Left cardiac atrium (tissue), 4 donors: ENCODE results near the gene MDP1. TPM values are rescaled to one million over a fixed set of nuclear protein-coding genes. Genes with fewer than 3 reads are reported as not detected.
"Not testable (repeated sequence)": the region's sequence is repeated elsewhere in the genome, so short reads cannot be mapped to it uniquely, and the experiment has no call there.

Source experiments
- ATAC-seq, 2 donors: fragments of 200-7000 bp; cut with Tn5 transposase; one replicate each; pipeline ENCODE4 v1.9.1; 2020; ENCODE audit warnings: mild to moderate bottlenecking in 2 of 2, moderate library complexity in 2 of 2
- DNase-seq: peaks from one replicate; pipeline ENCODE4 v3.0.0-alpha.2; 2020
- intact Hi-C, 2 donors: fragments of 100-400 bp; cut with DNase I; formaldehyde crosslinking; loops; one replicate each; pipeline versions ENCODE4 v1.14.1 to v1.15.1; 2022 to 2023
- total RNA-seq, 2 donors: library from RNA; stranded (reverse); fragmentation: NEBNext Ultra II Directional; extraction: Animal tissue kit (Norgen Biotek cat#: 25700); gene quantifications; one replicate each; pipeline ENCODE4 v1.2.1, GENCODE V29; 2021
- donor health status: DM: no; HTN: yes; CAD: no.
- donor health status: DM: no; HTN: yes; CAD: no; lungs with severe emphysema.
- donor health status: DM: yes; HTN: yes; CAD: no.
- donor health status: Dilated cardiomyopathy.

The MDP1 gene
- total RNA-seq, 2 donors from 2014 or later, result 14.5 to 18.2 TPM

GRCh38 chr14:24207104-24207551 is 8.7 kb downstream of the MDP1 start:
- intact Hi-C loops, result no loop called here
- DNase-seq (no peak), ATAC-seq (no peak)

DNA sequence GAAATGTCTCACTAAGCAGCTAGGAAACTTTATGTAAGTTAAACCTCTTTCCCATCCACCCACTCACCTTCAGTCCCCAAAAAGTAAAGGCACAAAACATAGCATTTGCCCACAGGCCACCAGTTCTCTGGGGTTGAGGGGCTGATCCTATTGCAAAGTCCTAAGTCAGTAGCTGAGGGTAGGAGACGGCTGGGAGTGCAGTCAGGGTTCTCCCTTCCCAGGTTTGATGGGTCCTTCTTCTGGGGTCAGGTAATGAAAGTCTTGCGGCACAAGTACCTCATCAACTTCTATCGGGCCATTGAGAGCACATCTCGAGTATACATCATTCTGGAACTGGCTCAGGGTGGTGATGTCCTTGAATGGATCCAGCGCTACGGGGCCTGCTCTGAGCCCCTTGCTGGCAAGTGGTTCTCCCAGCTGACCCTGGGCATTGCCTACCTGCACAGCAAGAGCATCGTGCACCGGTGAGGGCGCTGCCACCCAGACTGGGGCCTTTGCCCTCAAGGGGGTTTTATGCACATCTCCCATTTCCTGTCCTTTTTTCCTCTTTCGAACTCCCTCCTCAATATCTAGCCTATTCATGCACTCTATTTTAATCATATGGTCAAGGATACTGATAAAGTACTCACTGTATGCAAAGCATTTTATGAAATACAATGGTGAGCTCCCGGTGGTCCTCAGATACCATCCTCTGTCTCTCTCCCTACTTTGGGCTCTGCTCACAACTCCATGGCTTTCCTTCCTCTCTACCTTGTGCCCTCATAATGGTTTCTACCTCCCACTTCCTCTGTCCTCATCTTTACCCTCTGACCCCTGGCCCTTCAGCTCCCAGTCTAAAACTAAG is 9.4 kb downstream of the MDP1 start:
- intact Hi-C loops, result no loop called here
- DNase-seq (no peak), ATAC-seq (no peak)

- ATAC-seq (no peak), DNase-seq (no peak)
- intact Hi-C loops, result no loop called here
These were observed 11.4 kb downstream of the MDP1 start for GRCh38 chr14:24204163-24205146.

DNA sequence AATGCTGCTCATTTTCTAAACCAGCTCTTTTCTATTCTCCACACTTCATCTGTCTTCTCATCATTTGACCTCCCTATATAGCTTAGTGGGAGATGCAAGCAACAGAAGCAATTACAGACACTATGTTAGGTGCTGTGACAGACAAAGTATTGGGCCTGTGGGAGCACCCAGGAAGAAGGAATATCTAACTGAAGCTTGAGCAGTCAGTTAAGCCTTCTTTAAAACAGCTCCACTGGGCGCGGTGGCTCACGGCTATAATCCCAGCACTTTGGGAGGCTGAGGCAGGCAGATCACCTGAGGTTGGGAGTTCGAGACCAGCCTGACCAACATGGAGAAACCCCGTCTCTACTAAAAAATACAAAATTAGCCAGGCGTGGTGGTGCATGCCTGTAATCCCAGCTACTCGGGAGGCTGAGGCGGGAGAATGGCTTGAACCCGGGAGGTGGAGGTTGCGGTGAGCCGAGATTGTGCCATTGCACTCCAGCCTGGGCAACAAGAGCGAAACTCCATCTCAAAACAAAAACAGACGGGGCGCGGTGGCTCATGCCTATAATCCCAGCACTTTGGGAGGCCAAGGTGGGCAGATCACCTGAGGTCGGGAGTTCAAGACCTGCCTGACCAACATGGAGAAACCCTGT is 12.5 kb downstream of the MDP1 start:
- intact Hi-C loops, ATAC-seq, DNase-seq: not testable (repeated sequence)

GRCh38 chr14:24202538-24202937 is 13.3 kb downstream of the MDP1 start:
- ATAC-seq, DNase-seq, intact Hi-C loops: not testable (repeated sequence)

DNA sequence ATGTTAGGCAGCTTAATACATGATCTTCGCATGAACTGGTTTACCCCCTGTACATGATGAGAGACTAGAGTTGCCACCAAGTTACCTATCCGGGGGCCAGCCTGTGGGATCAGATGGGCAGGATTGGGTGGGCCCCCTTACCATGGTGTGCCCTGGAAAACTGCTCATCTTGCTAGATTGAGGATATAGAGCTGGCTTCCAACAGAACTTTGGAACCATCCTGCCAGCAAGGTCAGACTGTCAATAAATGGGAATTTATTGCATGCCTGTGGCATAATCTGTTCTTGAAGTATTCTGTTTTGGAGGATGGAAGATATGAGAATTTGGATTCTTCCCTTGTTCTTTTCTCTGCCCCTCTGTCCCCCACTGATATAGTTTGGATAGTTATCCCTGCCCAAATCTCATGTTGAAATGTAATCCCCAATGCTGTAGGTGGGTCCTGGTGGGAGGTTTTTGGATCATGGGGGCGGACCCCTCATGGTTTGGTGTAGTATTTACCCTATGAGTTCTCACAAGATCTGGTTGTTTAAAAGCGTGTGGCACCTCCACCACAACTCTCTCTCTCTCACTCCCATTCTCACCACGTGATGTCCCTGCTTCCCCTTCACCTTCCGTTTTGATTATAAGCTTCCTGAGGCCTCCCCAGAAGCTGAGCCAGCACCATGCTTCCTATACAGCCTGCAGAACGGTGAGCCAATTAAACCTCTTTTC is 16.9 kb downstream of the MDP1 start:
- intact Hi-C loops, result no loop called here
- ATAC-seq (no peak), DNase-seq (no peak)

- intact Hi-C loops, result no loop called here
- no peak for ATAC-seq
- DNase-seq, result no peak
These were observed 18.8 kb downstream of the MDP1 start for GRCh38 chr14:24197056-24197450.

DNA sequence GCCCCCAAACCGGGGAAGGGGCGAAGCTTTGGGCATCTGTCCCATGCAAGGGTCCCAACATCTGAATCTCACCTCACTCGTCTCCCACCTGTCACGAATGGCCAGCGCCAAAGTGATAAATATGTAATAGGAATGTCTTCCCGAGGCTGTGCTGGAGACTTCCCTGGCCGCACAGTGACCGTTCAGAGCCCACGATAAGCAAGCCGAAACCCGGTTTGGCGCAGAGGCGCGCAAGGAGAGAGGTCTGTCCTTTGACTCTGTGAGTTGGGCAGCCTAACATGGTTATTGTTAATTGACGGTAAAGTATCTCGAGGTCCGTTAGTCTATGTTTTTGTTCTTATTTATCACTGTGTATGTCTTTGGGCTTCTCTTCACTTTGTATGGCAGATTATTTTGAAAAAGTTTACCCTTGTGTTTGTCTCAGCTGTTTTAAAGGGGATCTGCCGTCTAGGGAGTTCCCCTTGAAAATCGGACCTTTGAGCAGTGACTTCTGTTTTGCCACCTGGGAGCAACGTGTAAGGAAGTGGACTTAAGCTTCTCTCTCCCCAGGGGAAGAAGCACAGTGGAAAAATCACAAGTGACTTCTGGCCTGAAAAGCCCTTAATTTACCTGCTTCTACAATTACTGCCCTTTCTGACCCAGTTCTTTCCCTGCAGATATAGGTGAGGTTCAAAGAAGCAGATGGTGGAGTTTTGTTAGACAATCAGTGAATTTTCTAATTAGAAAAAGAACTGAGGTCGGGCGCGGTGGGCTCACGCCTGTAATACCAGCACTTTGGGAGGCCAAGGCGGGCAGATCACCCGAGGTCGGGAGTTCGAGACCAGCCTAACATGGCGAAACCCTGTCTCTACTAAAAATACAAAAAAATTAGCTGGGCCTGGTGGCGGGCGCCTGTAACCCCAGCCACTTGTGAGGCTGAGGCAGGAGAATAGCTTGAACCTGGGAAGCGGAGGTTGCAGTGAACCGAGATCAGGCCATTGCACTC is 19.5 kb downstream of the MDP1 start:
- intact Hi-C loops, result no loop called here
- no peak for DNase-seq
- ATAC-seq, result peak; percentile 38 to 40

- ATAC-seq (peak; percentile 96), DNase-seq (peak; percentile 92)
- intact Hi-C loops, result no loop called here
These were observed 20.4 kb downstream of the MDP1 start, which contains the start of gene TM9SF1 for GRCh38 chr14:24195186-24196070. TM9SF1 (minus strand) TSS chr14:24195441; CDS start chr14:24195019, 422 bp downstream.

GRCh38 chr14:24194873-24195185 is 21.0 kb downstream of the MDP1 start:
- ATAC-seq (no peak), DNase-seq (no peak)
- intact Hi-C loops, result no loop called here

GRCh38 chr14:24194186-24194872 is 21.5 kb downstream of the MDP1 start:
- intact Hi-C loops, result no loop called here
- ATAC-seq, result no peak
- no peak for DNase-seq

- ATAC-seq (no peak), DNase-seq (no peak)
- intact Hi-C loops, result no loop called here
These were observed 22.9 kb downstream of the MDP1 start for GRCh38 chr14:24192933-24193332.

DNA sequence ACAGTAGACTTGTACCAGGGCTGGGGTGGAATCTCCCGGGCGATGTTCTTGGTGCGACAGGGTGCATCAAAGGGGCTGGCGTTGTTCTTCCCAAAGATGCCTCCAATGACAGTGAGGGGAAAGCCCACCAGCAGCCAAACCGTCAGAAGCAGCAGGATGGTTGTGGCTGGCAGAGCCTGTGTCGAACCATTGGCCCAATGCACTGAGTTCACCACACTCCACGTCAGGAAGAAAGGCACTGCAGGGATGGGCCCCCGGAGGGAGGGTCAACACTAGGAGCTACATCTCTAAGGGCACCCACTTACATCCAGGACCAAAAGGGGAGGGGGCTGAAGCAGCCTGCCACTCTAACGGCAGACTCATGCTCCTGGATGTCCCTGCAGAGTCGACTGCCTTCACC is 25.4 kb downstream of the MDP1 start:
- intact Hi-C loops, result no loop called here
- ATAC-seq (no peak), DNase-seq (no peak)

GRCh38 chr14:24189460-24189859 is 26.4 kb downstream of the MDP1 start:
- intact Hi-C loops, result no loop called here
- no peak for DNase-seq
- ATAC-seq, result no peak

GRCh38 chr14:24189059-24189375 is 26.8 kb downstream of the MDP1 start:
- intact Hi-C loops, result no loop called here
- ATAC-seq, result no peak

GRCh38 chr14:24188251-24189058 is 27.4 kb downstream of the MDP1 start, which contains the start of gene IPO4:
IPO4 (minus strand) TSS chr14:24188816; CDS start chr14:24188787, 29 bp downstream.
- intact Hi-C loops, result no loop called here
- DNase-seq (peak; percentile 96), ATAC-seq (peak; percentile 93 to 97)

More at GRCh38 chr14:24189059-24189375, 26.8 kb downstream of the MDP1 start:
- DNase-seq, result no peak
